CD4-positive, alpha-beta memory T cell (primary cell): Measurements from ENCODE around the gene PACRG. TPM values are rescaled to one million over a fixed set of nuclear protein-coding genes. Genes with fewer than 3 reads are reported as not detected.

Source experiments
- CTCF ChIA-PET: fragments of 350-600 bp; sonication (Branson Sonifier 250); formaldehyde crosslinking; loops from one replicate; lab custom pipeline; 2021; ENCODE audit warnings: inconsistent platforms; ENCODE audit not compliant: partially characterized antibody; lab: Charles Lee
- POLR2A ChIA-PET: fragments of 350-600 bp; sonication (Branson Sonifier 250); formaldehyde crosslinking; loops from one replicate; lab custom pipeline; 2021; ENCODE audit not compliant: partially characterized antibody; lab: Charles Lee
- DNase-seq, 5 donors: peaks; one replicate each; pipeline versions ENCODE4 v3.0.0 to v3.0.0-alpha.2; 2020 to 2022; ENCODE audit warnings: mixed read lengths in 1 of 5
- H3K27ac ChIP-seq: one replicate; pipeline ENCODE4 v1.7.0; 2013; ENCODE audit warnings: low read depth, low read length
- H3K27me3 ChIP-seq: 2 replicates; pipeline ENCODE4 v1.7.0; 2013; ENCODE audit warnings: mild to moderate bottlenecking, low read length, moderate library complexity; ENCODE audit not compliant: insufficient read depth
- H3K36me3 ChIP-seq: 2 replicates; pipeline ENCODE4 v1.7.0; 2013; ENCODE audit warnings: mild to moderate bottlenecking, low read length, moderate library complexity; ENCODE audit not compliant: insufficient read depth
- H3K4me1 ChIP-seq: 2 replicates; pipeline ENCODE4 v1.7.0; 2013; ENCODE audit warnings: mild to moderate bottlenecking, low read length, moderate library complexity; ENCODE audit not compliant: insufficient read depth
- H3K4me3 ChIP-seq, 2 donors: one replicate each; pipeline ENCODE4 v1.7.0; 2013; ENCODE audit warnings: low read length in 2 of 2, mild to moderate bottlenecking in 1 of 2
- H3K9me3 ChIP-seq, 2 donors: one replicate each; pipeline ENCODE4 v1.7.0; 2013; ENCODE audit warnings: low read length in 2 of 2, control low read depth in 1 of 2; ENCODE audit not compliant: control insufficient read depth in 1 of 2
- H3K27ac Mint-ChIP-seq, 7 donors: one replicate each; pipeline ENCODE4 v1.8.0; 2020 to 2021; ENCODE audit warnings: mixed read lengths in 7 of 7, mild to moderate bottlenecking in 6 of 7, inconsistent platforms in 3 of 7, moderate library complexity in 3 of 7
- H3K27me3 Mint-ChIP-seq, 2 donors: one replicate each; pipeline ENCODE4 v1.8.0; 2020 to 2021; ENCODE audit warnings: mixed read lengths in 2 of 2
- H3K36me3 Mint-ChIP-seq, 2 donors: one replicate each; pipeline ENCODE4 v1.8.0; 2020 to 2021; ENCODE audit warnings: mixed read lengths in 2 of 2, inconsistent platforms in 1 of 2, mild to moderate bottlenecking in 1 of 2
- H3K4me1 Mint-ChIP-seq, 4 donors: one replicate each; pipeline ENCODE4 v1.8.0; 2020 to 2021; ENCODE audit warnings: mixed read lengths in 4 of 4, mild to moderate bottlenecking in 1 of 4
- H3K4me3 Mint-ChIP-seq, 8 donors: one replicate each; pipeline ENCODE4 v1.8.0; 2020 to 2021; ENCODE audit warnings: mixed read lengths in 8 of 8, mild to moderate bottlenecking in 7 of 8, moderate library complexity in 6 of 8, inconsistent platforms in 3 of 8
- H3K9me3 Mint-ChIP-seq, 8 donors: one replicate each; pipeline ENCODE4 v1.8.0; 2020 to 2021; ENCODE audit warnings: mixed read lengths in 8 of 8, mild to moderate bottlenecking in 5 of 8, inconsistent platforms in 3 of 8, moderate library complexity in 1 of 8
- intact Hi-C: fragments of 100-400 bp; cut with micrococcal nuclease; formaldehyde crosslinking; loops from one replicate; pipeline ENCODE4 v1.15.1; 2023
- polyA plus RNA-seq, 2 donors: library from polyadenylated mRNA; unstranded; fragments of 300-500 nt; fragmentation: Illumina TruSeq; gene quantifications; one replicate each; pipeline ENCODE4 v1.2.3, GENCODE V29; 2021
- total RNA-seq, 2 experiments: library from RNA; stranded (reverse); gene quantifications; one replicate each; pipeline ENCODE4 v1.2.3, GENCODE V29; 2021

The PACRG gene
- total and polyA plus RNA-seq, 4 experiments from 2014 or later: 0.21 to 1.5 (median 0.81) TPM; not detected in 1

- Histone ChIP-seq H3K27ac (no peak overlapping the region), H3K27me3 (no peaks in the 10 kb centered on the region), H3K4me3 (no peak overlapping the region), H3K4me1 (no peaks in the 10 kb centered on the region), H3K9me3 (no peaks in the 10 kb centered on the region), H3K36me3 (no peaks in the 10 kb centered on the region)
- peaks cover 3 to 6% of the 10 kb centered on the region in 2 donors for H3K27me3 Mint-ChIP-seq
- H3K4me1 Mint-ChIP-seq: no peaks in the 10 kb centered on the region
- no peak overlapping the region for H3K4me3 Mint-ChIP-seq
- H3K27ac Mint-ChIP-seq: no peak overlapping the region
- ChIA-PET CTCF (no interaction called here), POLR2A (no interaction called here)
- H3K36me3 Mint-ChIP-seq: no peaks in the 10 kb centered on the region
- no peak for DNase-seq
- intact Hi-C loops: no loop called here
- peaks cover 0 to 2% (median 0%) of the 10 kb centered on the region in 8 donors for H3K9me3 Mint-ChIP-seq
Measured at GRCh38 chr6:163324688-163325389, 597.1 kb downstream of the PACRG start.

GRCh38 chr6:163325390-163325784, 597.6 kb downstream of the PACRG start:
- ChIA-PET CTCF (no interaction called here), POLR2A (no interaction called here)
- Histone ChIP-seq H3K27me3 (no peaks in the 10 kb centered on the region), H3K4me1 (no peaks in the 10 kb centered on the region), H3K4me3 (no peak overlapping the region), H3K9me3 (no peaks in the 10 kb centered on the region), H3K27ac (no peak overlapping the region), H3K36me3 (no peaks in the 10 kb centered on the region)
- peaks cover 0 to 2% (median 0%) of the 10 kb centered on the region in 8 donors for H3K9me3 Mint-ChIP-seq
- intact Hi-C loops: no loop called here
- H3K27ac Mint-ChIP-seq: no peak overlapping the region
- H3K36me3 Mint-ChIP-seq: no peaks in the 10 kb centered on the region
- no peak for DNase-seq
- peaks cover 3 to 6% of the 10 kb centered on the region in 2 donors for H3K27me3 Mint-ChIP-seq
- H3K4me1 Mint-ChIP-seq: no peaks in the 10 kb centered on the region
- H3K4me3 Mint-ChIP-seq: no peak overlapping the region

DNA sequence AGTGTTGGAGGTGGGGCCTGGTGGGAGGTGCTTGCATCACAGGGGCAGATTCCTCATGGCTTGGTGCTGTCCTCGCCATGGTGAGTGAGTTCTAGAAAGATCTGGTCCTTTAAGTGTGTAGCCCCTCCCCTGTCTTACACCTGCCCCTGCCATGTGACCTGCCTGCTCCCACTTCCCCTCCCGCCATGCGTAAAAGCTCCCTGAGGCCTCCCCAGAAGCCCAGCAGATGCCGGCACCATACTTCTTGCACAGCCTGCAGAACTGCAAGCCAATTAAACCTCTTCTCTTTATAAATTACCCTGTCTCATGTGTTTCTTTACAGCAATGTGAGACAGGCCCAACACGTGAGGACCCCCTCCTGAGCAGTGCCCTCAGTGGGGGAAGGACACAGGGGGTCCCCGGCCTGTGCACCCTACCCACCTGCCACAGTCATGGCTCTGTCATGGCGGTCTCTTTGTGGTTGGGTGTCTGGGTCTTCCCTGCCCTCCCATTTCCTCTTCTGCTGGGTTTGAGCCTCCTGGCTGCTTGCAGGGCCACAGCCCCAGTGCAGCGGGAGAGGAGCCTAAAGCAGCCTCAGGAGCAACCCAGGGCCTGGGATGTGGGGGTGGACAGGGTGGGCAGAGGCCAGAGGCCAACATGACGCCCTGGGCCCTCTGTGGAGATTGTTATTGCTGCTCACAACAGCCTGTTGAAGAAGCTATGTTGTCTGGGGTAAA, 599.5 kb downstream of the PACRG start:
- ChIA-PET CTCF (no interaction called here), POLR2A (no interaction called here)
- Mint-ChIP-seq H3K27ac (peak overlapping the region in 1 of 7 donors; percentile 25), H3K9me3 (peaks cover 0 to 2% (median 0%) of the 10 kb centered on the region in 8 donors), H3K27me3 (peaks cover 3 to 4% of the 10 kb centered on the region in 2 donors), H3K36me3 (no peaks in the 10 kb centered on the region), H3K4me1 (no peaks in the 10 kb centered on the region), H3K4me3 (no peak overlapping the region)
- H3K27me3 ChIP-seq: no peaks in the 10 kb centered on the region
- no peaks in the 10 kb centered on the region for H3K36me3 ChIP-seq
- intact Hi-C loops: no loop called here
- no peaks in the 10 kb centered on the region for H3K9me3 ChIP-seq
- DNase-seq: no peak
- no peak overlapping the region for H3K4me3 ChIP-seq
- no peaks in the 10 kb centered on the region for H3K4me1 ChIP-seq
- no peak overlapping the region for H3K27ac ChIP-seq

- Histone ChIP-seq H3K4me1 (no peaks in the 10 kb centered on the region), H3K27me3 (no peaks in the 10 kb centered on the region), H3K4me3 (no peak overlapping the region), H3K27ac (no peak overlapping the region), H3K36me3 (no peaks in the 10 kb centered on the region), H3K9me3 (no peaks in the 10 kb centered on the region)
- H3K4me1 Mint-ChIP-seq: no peaks in the 10 kb centered on the region
- POLR2A ChIA-PET: no interaction called here
- intact Hi-C loops: no loop called here
- CTCF ChIA-PET: no interaction called here
- no peak overlapping the region for H3K4me3 Mint-ChIP-seq
- no peaks in the 10 kb centered on the region for H3K36me3 Mint-ChIP-seq
- H3K27ac Mint-ChIP-seq: peak overlapping the region in 1 of 7 donors; percentile 25
- peaks cover 0 to 2% (median 0%) of the 10 kb centered on the region in 8 donors for H3K9me3 Mint-ChIP-seq
- DNase-seq: no peak
- H3K27me3 Mint-ChIP-seq: peaks cover 4 to 6% of the 10 kb centered on the region in 2 donors
Measured at GRCh38 chr6:163327921-163328320, 600.1 kb downstream of the PACRG start.

DNA sequence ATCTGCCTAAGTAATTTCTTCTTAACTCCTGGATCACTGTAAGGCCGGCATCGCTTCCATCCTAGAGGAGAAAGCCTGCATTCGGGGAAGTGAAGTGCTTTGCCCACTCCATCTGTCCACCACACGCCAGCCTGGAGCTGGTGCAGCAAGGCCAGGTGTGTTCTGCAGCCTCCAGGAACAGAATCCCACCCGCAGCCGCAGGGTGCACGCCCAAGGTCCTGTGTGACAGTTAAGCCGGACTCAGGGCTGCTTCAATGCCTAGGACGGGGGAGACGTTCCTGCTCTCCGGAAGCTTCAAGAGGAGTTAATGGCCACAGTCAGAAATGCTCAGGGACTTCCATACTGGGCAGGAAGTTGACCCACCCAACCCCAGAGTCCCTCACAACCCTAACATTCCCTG, 600.6 kb downstream of the PACRG start:
- intact Hi-C loops: no loop called here
- H3K4me3 Mint-ChIP-seq: no peak overlapping the region
- CTCF ChIA-PET: no interaction called here

DNA sequence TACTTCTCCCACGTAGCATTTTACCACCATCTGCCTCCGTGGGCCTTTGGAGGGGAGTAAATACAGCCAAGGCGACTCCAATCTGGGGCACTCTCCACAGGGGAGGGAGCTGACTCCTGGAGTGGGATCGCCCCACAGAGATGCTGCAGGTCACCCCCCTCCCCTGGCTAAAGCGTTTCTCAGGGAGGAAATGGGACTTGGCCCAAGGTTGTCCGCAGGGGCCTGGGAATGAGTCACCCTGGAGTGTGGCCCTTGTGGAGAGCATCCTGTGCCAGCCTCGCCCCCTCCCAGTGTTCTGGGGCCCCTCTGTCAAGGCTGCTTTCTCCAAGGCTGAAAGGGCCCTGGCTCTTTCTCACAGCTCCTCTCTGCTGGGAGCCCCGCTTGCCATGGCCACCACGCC, 602.2 kb downstream of the PACRG start:
- no peaks in the 10 kb centered on the region for H3K4me1 Mint-ChIP-seq
- no peak for DNase-seq
- H3K36me3 Mint-ChIP-seq: no peaks in the 10 kb centered on the region
- no peak overlapping the region for H3K4me3 Mint-ChIP-seq
- no peak overlapping the region for H3K27ac ChIP-seq
- ChIA-PET POLR2A (no interaction called here), CTCF (no interaction called here)
- H3K9me3 Mint-ChIP-seq: peaks cover 0 to 2% (median 0%) of the 10 kb centered on the region in 8 donors
- no peak overlapping the region for H3K4me3 ChIP-seq
- H3K4me1 ChIP-seq: no peaks in the 10 kb centered on the region
- no peaks in the 10 kb centered on the region for H3K27me3 ChIP-seq
- peaks cover 5 to 12% of the 10 kb centered on the region in 2 donors for H3K27me3 Mint-ChIP-seq
- intact Hi-C loops: no loop called here
- H3K9me3 ChIP-seq: no peaks in the 10 kb centered on the region
- H3K36me3 ChIP-seq: no peaks in the 10 kb centered on the region
- no peak overlapping the region for H3K27ac Mint-ChIP-seq

More for the DNA sequence above, 600.6 kb downstream of the PACRG start:
- Histone ChIP-seq H3K36me3 (no peaks in the 10 kb centered on the region), H3K4me1 (no peaks in the 10 kb centered on the region), H3K4me3 (no peak overlapping the region), H3K9me3 (no peaks in the 10 kb centered on the region), H3K27ac (no peak overlapping the region), H3K27me3 (no peaks in the 10 kb centered on the region)
- Mint-ChIP-seq H3K36me3 (no peaks in the 10 kb centered on the region), H3K9me3 (peaks cover 0 to 2% (median 0%) of the 10 kb centered on the region in 8 donors), H3K27ac (no peak overlapping the region), H3K4me1 (no peaks in the 10 kb centered on the region), H3K27me3 (peaks cover 4 to 6% of the 10 kb centered on the region in 2 donors)
- no peak for DNase-seq
- POLR2A ChIA-PET: no interaction called here

DNA sequence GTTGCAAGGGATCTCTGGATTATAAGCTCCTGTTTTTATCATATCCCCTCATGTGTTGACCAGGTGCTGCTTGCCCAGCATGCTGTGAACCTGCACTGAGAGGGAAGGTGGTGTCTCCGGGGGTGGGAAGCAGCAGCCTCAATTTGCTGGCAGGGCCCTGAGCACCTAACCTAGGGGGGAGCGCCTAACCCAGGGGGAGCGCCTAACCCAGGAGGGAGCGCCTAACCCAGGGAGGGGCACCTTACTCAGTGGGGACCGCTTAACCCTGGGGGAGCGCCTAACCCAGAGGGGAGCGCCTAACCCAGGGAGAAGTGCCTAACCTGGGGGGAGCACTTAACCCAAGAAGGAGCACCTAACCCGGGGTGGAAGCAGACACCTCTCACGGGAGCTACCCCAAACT, 603.5 kb downstream of the PACRG start:
- CTCF ChIA-PET: no interaction called here

More for the DNA sequence above, 603.5 kb downstream of the PACRG start:
- Mint-ChIP-seq H3K27ac (no peak overlapping the region), H3K4me3 (no peak overlapping the region), H3K4me1 (no peaks in the 10 kb centered on the region), H3K9me3 (peaks cover 0 to 2% (median 0%) of the 10 kb centered on the region in 8 donors), H3K36me3 (no peaks in the 10 kb centered on the region), H3K27me3 (peaks cover 8 to 17% of the 10 kb centered on the region in 2 donors)
- no peaks in the 10 kb centered on the region for H3K27me3 ChIP-seq
- no peak overlapping the region for H3K4me3 ChIP-seq
- no peaks in the 10 kb centered on the region for H3K4me1 ChIP-seq
- DNase-seq: no peak
- POLR2A ChIA-PET: no interaction called here
- no peak overlapping the region for H3K27ac ChIP-seq
- intact Hi-C loops: no loop called here
- no peaks in the 10 kb centered on the region for H3K9me3 ChIP-seq
- H3K36me3 ChIP-seq: no peaks in the 10 kb centered on the region
